ENCODE data around the gene TDRD12.
"Not testable (repeated sequence)": the region's sequence is repeated elsewhere in the genome, so short reads cannot be mapped to it uniquely, and the experiment has no call there.

TDRD12 gene

DNA sequence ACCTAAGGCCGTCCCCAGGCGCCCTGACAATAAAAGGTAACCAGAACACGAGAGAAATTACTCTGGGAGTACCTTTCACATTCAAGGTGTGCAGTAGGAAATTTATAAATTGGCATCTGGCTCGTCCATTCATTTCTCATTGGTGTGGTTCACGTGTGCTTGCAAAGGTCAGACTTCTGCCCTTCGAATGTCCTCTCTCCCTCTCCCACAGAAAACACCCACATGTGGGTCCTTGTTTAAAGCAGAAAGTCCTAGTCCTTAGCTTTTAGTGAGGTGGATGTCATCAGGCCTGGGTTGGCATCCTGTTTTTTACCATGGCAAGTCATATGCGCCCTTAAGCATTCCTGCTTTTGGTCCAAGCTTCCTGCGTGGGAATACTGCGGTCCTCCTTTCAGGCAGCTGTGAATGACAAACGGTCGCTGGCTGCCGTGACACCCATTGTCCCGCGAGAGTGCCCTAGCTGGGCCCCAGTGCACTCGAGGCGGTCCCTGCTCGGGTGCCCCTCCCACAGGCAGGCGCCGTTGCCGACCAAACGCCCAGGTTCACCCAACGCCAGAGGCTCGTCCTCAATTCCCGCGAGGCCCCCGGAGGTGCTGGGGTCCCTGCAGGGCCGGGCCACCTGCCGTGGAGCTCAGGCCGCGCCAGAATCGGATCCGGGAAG lies 28.1 kb upstream of the TDRD12 start, which contains the start of gene NUDT19:
Gene NUDT19, plus strand, starts transcription at position 531 of the 661 bp plus-strand sequence. CDS start 140 bp downstream, outside the sequence.
- peak; percentile 92 for DNase-seq
- TF ChIP-seq, protein P1, sequence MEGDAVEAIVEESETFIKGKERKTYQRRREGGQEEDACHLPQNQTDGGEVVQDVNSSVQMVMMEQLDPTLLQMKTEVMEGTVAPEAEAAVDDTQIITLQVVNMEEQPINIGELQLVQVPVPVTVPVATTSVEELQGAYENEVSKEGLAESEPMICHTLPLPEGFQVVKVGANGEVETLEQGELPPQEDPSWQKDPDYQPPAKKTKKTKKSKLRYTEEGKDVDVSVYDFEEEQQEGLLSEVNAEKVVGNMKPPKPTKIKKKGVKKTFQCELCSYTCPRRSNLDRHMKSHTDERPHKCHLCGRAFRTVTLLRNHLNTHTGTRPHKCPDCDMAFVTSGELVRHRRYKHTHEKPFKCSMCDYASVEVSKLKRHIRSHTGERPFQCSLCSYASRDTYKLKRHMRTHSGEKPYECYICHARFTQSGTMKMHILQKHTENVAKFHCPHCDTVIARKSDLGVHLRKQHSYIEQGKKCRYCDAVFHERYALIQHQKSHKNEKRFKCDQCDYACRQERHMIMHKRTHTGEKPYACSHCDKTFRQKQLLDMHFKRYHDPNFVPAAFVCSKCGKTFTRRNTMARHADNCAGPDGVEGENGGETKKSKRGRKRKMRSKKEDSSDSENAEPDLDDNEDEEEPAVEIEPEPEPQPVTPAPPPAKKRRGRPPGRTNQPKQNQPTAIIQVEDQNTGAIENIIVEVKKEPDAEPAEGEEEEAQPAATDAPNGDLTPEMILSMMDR (IDR thresholded peaks at IDR 0.05; ENCODE audit: low read depth, low read length) = no peak
- Histone ChIP-seq H3K9me3 (ENCODE audit: severe bottlenecking) (no peaks in the 10 kb centered on the region), H3K4me3 (ENCODE audit: low read depth, low read length) (peak within 1 kb of the TSS; percentile 60), H3K36me3 (peaks cover 6% of the 10 kb centered on the region), H3K27me3 (ENCODE audit: insufficient read depth, low read depth, severe bottlenecking) (no peaks in the 10 kb centered on the region), H3K27ac (peak within 1 kb of the TSS; percentile 74)

- DNase-seq = peak; percentile 46
- peak overlapping the region; percentile 60 for H3K4me3 ChIP-seq (ENCODE audit: low read depth, low read length)
- no peaks in the 10 kb centered on the region for H3K9me3 ChIP-seq (ENCODE audit: severe bottlenecking)
- peak overlapping the region; percentile 74 for H3K27ac ChIP-seq
- H3K27me3 ChIP-seq (ENCODE audit: insufficient read depth, low read depth, severe bottlenecking) = no peaks in the 10 kb centered on the region
- TF ChIP-seq, protein P1 (IDR thresholded peaks at IDR 0.05; ENCODE audit: low read depth, low read length) = no peak
- peaks cover 6% of the 10 kb centered on the region for H3K36me3 ChIP-seq
Observed at GRCh38 chr19:32691952-32692726, 27.4 kb upstream of the TDRD12 start.

GRCh38 chr19:32692727-32693061 lies 26.9 kb upstream of the TDRD12 start:
- TF ChIP-seq, protein P1 (IDR thresholded peaks at IDR 0.05; ENCODE audit: low read depth, low read length) = no peak
- Histone ChIP-seq H3K4me3 (ENCODE audit: low read depth, low read length) (peak overlapping the region; percentile 60), H3K27ac (peak overlapping the region; percentile 74; the same call in 1 of the 2 replicates), H3K9me3 (ENCODE audit: severe bottlenecking) (no peaks in the 10 kb centered on the region), H3K27me3 (ENCODE audit: insufficient read depth, low read depth, severe bottlenecking) (no peaks in the 10 kb centered on the region), H3K36me3 (peaks cover 6% of the 10 kb centered on the region)
- DNase-seq = no peak

DNA sequence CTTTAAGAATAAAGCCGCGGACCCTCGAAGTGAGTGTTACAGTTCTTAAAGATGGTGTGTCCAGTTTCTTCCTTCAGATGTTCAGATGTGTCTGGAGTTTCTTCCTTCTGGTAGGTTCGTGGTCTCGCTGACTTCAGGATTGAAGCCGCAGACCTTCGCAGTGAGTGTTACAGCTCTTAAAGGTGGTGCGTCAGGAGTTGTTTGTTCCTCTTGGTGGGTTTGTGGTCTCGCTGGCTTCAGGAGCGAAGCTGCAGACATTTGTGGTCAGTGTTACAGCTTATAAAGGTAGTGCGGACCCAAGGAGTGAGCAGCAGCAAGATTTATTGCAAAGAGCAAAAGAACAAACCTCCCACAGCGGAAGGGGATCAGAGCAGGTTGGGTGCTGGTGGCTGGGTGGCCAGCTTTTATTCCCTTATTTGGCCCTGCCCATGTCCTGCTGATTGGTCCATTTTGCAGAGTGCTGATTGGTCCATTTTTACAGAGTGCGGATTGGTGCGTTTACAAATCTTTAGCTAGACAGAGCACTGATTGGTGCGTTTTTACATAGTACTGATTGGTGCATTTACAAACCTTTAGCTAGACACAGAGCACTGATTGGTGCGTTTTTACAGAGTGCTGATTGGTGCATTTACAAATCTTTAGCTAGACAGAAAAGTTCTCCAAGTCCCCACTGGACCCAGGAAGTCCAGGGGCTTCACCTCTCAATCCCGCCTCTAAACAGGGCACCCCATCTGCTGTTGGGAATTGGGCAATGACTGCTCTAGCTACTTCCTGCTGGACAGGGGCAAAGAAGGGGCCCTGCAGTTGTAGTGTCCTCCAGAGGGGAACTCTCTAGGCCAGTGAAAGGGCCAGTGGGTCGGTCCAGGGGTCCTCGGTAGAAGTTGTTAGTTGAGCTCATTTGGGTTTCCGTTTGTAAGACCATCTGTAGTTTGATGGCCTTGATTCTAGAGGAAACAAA lies 26.1 kb upstream of the TDRD12 start:
- H3K9me3 ChIP-seq (ENCODE audit: severe bottlenecking); H3K36me3 ChIP-seq; H3K27me3 ChIP-seq (ENCODE audit: insufficient read depth, low read depth, severe bottlenecking); DNase-seq; H3K27ac ChIP-seq; H3K4me3 ChIP-seq (ENCODE audit: low read depth, low read length): not testable (repeated sequence)

DNA sequence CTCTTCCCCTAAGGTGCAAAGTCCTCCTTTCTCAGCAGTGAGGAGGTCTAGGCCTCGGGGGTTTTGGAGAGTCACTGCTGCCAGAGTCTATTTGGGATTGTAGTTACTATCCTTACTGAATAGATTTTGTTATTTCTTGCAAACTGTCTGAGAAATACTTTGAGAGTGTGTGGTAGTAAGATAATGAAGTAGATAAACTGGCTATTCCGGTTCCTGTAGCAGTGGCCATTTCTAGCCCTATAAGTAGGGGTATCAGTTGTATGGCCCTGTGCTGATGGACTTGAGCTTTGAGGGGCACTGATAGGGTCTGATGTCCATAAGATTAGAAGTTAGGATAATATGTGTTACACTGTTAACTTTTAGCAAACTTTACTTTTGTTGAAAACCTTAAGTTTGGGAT lies 25.3 kb upstream of the TDRD12 start:
- not testable (repeated sequence) for H3K27ac ChIP-seq

DNA sequence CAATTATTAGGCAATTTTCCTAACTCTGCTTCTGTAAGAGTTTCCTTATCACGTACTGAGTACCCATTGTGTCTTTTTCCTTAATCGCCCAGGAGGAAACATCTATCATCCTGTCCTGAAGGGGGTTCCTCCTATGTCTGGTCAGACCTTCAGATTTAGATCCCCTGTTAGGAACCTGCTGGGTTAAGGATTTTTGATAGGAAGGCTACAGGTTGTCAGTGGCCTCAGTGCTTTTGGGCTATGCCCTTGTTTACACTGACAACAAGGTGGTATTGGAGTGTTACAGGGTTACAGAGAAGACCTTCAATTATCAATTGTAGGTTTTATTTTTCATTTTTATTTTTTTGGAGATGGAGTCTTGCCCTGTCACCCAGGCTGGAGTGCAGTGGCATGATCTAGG lies 24.7 kb upstream of the TDRD12 start:
- H3K36me3 ChIP-seq = peaks cover 15% of the 10 kb centered on the region

More for the DNA sequence above, 25.3 kb upstream of the TDRD12 start:
- H3K36me3 ChIP-seq; DNase-seq; H3K27me3 ChIP-seq (ENCODE audit: insufficient read depth, low read depth, severe bottlenecking); H3K4me3 ChIP-seq (ENCODE audit: low read depth, low read length); H3K9me3 ChIP-seq (ENCODE audit: severe bottlenecking): not testable (repeated sequence)

GRCh38 chr19:32695506-32695905 lies 24.1 kb upstream of the TDRD12 start:
- H3K4me3 ChIP-seq (ENCODE audit: low read depth, low read length); H3K27ac ChIP-seq; H3K27me3 ChIP-seq (ENCODE audit: insufficient read depth, low read depth, severe bottlenecking); H3K9me3 ChIP-seq (ENCODE audit: severe bottlenecking); DNase-seq: not testable (repeated sequence)
- H3K36me3 ChIP-seq = peaks cover 18% of the 10 kb centered on the region

More for the DNA sequence above, 24.7 kb upstream of the TDRD12 start:
- not testable (repeated sequence) for DNase-seq; H3K4me3 ChIP-seq (ENCODE audit: low read depth, low read length); H3K27ac ChIP-seq; H3K9me3 ChIP-seq (ENCODE audit: severe bottlenecking); H3K27me3 ChIP-seq (ENCODE audit: insufficient read depth, low read depth, severe bottlenecking)

- not testable (repeated sequence) for H3K4me3 ChIP-seq (ENCODE audit: low read depth, low read length); DNase-seq; H3K27ac ChIP-seq; H3K27me3 ChIP-seq (ENCODE audit: insufficient read depth, low read depth, severe bottlenecking); H3K9me3 ChIP-seq (ENCODE audit: severe bottlenecking)
- H3K36me3 ChIP-seq = peaks cover 18% of the 10 kb centered on the region
Observed at GRCh38 chr19:32696771-32697170, 22.8 kb upstream of the TDRD12 start.

DNA sequence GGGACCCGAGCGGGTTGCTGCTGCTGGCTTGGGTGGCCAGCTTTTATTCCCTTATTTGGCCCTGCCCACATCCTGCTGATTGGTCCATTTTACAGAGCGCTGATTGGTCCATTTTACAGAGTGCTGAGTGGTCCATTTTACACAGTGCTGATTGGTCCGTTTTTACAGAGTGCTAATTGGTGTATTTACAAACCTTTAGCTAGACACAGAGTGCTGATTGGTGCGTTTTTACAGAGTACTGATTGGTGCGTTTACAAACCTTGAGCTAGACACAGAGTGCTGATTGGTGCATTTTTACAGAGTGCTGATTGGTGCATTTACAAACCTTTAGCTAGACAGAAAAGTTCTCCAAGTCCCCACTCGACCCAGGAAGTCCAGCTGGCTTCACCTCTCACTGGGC lies 19.4 kb upstream of the TDRD12 start:
- peaks cover 25% of the 10 kb centered on the region for H3K36me3 ChIP-seq
- H3K4me3 ChIP-seq (ENCODE audit: low read depth, low read length); H3K27ac ChIP-seq; DNase-seq; H3K27me3 ChIP-seq (ENCODE audit: insufficient read depth, low read depth, severe bottlenecking); H3K9me3 ChIP-seq (ENCODE audit: severe bottlenecking): not testable (repeated sequence)

Measured in WERI-Rb-1 (cell line).